Cardiac ventricle fibroblast (primary cell): Measurements from ENCODE around the gene BAZ1B. TPM values are rescaled to one million over a fixed set of nuclear protein-coding genes. Genes with fewer than 3 reads are reported as not detected.

Experiments used
- total RNA-seq: library from RNA; depleted of rRNA; stranded (reverse); fragments of >200 nt; gene quantifications from 2 replicates; pipeline ENCODE4 v1.2.3, GENCODE V29; 2015

BAZ1B gene, protein sequence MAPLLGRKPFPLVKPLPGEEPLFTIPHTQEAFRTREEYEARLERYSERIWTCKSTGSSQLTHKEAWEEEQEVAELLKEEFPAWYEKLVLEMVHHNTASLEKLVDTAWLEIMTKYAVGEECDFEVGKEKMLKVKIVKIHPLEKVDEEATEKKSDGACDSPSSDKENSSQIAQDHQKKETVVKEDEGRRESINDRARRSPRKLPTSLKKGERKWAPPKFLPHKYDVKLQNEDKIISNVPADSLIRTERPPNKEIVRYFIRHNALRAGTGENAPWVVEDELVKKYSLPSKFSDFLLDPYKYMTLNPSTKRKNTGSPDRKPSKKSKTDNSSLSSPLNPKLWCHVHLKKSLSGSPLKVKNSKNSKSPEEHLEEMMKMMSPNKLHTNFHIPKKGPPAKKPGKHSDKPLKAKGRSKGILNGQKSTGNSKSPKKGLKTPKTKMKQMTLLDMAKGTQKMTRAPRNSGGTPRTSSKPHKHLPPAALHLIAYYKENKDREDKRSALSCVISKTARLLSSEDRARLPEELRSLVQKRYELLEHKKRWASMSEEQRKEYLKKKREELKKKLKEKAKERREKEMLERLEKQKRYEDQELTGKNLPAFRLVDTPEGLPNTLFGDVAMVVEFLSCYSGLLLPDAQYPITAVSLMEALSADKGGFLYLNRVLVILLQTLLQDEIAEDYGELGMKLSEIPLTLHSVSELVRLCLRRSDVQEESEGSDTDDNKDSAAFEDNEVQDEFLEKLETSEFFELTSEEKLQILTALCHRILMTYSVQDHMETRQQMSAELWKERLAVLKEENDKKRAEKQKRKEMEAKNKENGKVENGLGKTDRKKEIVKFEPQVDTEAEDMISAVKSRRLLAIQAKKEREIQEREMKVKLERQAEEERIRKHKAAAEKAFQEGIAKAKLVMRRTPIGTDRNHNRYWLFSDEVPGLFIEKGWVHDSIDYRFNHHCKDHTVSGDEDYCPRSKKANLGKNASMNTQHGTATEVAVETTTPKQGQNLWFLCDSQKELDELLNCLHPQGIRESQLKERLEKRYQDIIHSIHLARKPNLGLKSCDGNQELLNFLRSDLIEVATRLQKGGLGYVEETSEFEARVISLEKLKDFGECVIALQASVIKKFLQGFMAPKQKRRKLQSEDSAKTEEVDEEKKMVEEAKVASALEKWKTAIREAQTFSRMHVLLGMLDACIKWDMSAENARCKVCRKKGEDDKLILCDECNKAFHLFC (N-terminal part only)
- total RNA-seq = 36.3 and 37.9 TPM in 2 replicates

DNA sequence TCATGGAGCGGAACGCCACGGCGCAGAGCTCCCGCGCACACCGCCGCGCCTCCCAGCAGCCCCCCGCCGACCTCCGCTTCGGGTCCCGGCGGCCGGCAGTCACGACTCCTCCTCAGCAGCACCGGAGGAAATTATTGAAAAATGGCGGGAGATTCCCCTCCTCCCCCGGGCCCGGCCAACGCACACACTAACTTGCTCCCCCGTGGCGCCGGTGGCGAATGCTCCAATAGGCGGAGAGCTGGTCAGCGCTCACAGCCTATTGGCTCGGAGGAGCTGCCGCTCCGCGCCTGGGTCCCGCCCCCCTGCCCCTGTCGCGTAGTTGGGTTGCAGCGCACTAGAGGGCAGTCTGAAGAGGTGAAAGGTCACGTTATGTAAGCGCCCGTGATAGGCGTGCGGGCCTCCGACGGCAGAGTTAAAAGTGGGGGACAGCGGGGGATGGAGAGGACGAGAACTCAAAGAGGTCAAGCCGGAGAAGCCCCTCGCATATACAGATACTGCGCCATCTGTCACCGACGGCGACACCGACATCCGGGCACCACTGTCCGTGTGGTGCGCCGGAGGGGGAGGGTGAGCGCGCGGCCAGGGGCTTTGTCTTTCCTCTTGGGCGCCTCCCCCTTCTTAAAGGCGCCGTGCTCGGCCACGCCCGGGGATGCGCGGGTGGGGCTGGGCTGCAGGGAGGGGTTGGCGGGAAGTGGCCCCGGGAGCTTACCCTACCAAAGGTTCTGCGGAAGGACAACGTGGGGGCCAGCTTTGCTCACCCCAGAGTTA, at the start of gene BAZ1B:
TSS of gene BAZ1B (minus strand) at position 189 of the 768 bp plus-strand sequence. CDS start 360 bp downstream, outside the sequence.

GRCh38 chr7:73557397-73558257, 35.5 kb upstream of the BAZ1B start, which contains the start of gene BCL7B:
TSS of gene BCL7B (minus strand) at chr7:73557690. CDS start at chr7:73557578, 112 bp downstream.

Other genes starting within 250 kb of the BAZ1B start
- 15.5 and 17.0 TPM in 2 replicates for gene NSUN5, start 213.5 kb downstream of the BAZ1B start, total RNA-seq
- not detected in 2 replicates for gene TRIM50, start 194.2 kb downstream of the BAZ1B start, total RNA-seq
- not detected in 2 replicates for gene FKBP6, start 194.1 kb downstream of the BAZ1B start, total RNA-seq
- 0.37 and 0.88 TPM in 2 replicates for gene FZD9, start 88.5 kb downstream of the BAZ1B start, total RNA-seq
- 28.3 and 56.6 TPM in 2 replicates for gene BCL7B, start 35.4 kb upstream of the BAZ1B start, total RNA-seq
- gene TBL2, start 56.3 kb upstream of the BAZ1B start, total RNA-seq = 57.6 and 58.4 TPM in 2 replicates
- 0.54 TPM in 1 of 2 replicates, not detected in the other for gene MLXIPL, start 102.2 kb upstream of the BAZ1B start, total RNA-seq
- 2.7 and 3.1 TPM in 2 replicates for gene VPS37D, start 145.5 kb upstream of the BAZ1B start, total RNA-seq
- gene DNAJC30, start 161.2 kb upstream of the BAZ1B start, total RNA-seq = 6.1 and 9.0 TPM in 2 replicates
- gene BUD23, start 161.3 kb upstream of the BAZ1B start, total RNA-seq = 43.6 and 49.3 TPM in 2 replicates
- 4.4 and 11.1 TPM in 2 replicates for gene STX1A, start 197.4 kb upstream of the BAZ1B start, total RNA-seq
- gene ABHD11, start 216.5 kb upstream of the BAZ1B start, total RNA-seq = 4.8 and 11.0 TPM in 2 replicates
- not detected in 2 replicates for gene CLDN3, start 248.0 kb upstream of the BAZ1B start, total RNA-seq